ENCODE data around the gene CLEC18A.
"Not testable (repeated sequence)": the region's sequence is repeated elsewhere in the genome, so short reads cannot be mapped to it uniquely, and the experiment has no call there.

- not testable (repeated sequence) for TF ChIP-seq CTCF, POLR2A (IDR thresholded peaks at IDR 0.05)
These were observed 723 bp upstream of the CLEC18A start for GRCh38 chr16:69950411-69950810.
